GM21423 (cell line): Measurements from ENCODE around the gene C19orf47.

Experiments used
- ATAC-seq: cut with Tn5 transposase; IDR thresholded peaks from one replicate; pipeline ENCODE4 v1.9.1; 2021; ENCODE audit warnings: mild to moderate bottlenecking, moderate library complexity; ENCODE audit not compliant: unreplicated experiment

The C19orf47 gene

GRCh38 chr19:40321076-40321475 lies 27.1 kb downstream of the C19orf47 start:
- no peak for ATAC-seq

GRCh38 chr19:40320558-40320935 lies 27.6 kb downstream of the C19orf47 start:
- ATAC-seq, result no peak

GRCh38 chr19:40317338-40317737 lies 30.9 kb downstream of the C19orf47 start:
- ATAC-seq, result no peak

- ATAC-seq, result no peak
Observed at GRCh38 chr19:40315812-40316470, 32.3 kb downstream of the C19orf47 start.

GRCh38 chr19:40314656-40315055 lies 33.5 kb downstream of the C19orf47 start:
- ATAC-seq, result no peak

GRCh38 chr19:40313229-40313983 lies 34.8 kb downstream of the C19orf47 start:
- ATAC-seq, result no peak

GRCh38 chr19:40312533-40312932 lies 35.7 kb downstream of the C19orf47 start:
- ATAC-seq, result no peak

GRCh38 chr19:40309666-40310065 lies 38.5 kb downstream of the C19orf47 start:
- no peak for ATAC-seq

- ATAC-seq, result no peak
Observed at GRCh38 chr19:40305403-40305802, 42.8 kb downstream of the C19orf47 start.

GRCh38 chr19:40304306-40304705 lies 43.9 kb downstream of the C19orf47 start:
- ATAC-seq, result no peak

- no peak for ATAC-seq
Observed at GRCh38 chr19:40303765-40304164, 44.4 kb downstream of the C19orf47 start.

- no peak for ATAC-seq
Observed at GRCh38 chr19:40302224-40303011, 45.8 kb downstream of the C19orf47 start.

GRCh38 chr19:40300668-40301067 lies 47.5 kb downstream of the C19orf47 start:
- no peak for ATAC-seq

- no peak for ATAC-seq
Observed at GRCh38 chr19:40298026-40298425, 50.2 kb downstream of the C19orf47 start.

- no peak for ATAC-seq
Observed at GRCh38 chr19:40294560-40294959, 53.6 kb downstream of the C19orf47 start.

- no peak for ATAC-seq
Observed at GRCh38 chr19:40286971-40287421, 61.2 kb downstream of the C19orf47 start.

- no peak for ATAC-seq
Observed at GRCh38 chr19:40286235-40286970, 61.8 kb downstream of the C19orf47 start.

GRCh38 chr19:40285353-40286234 lies 62.6 kb downstream of the C19orf47 start:
- peak; percentile 81 for ATAC-seq

GRCh38 chr19:40284501-40285352 lies 63.5 kb downstream of the C19orf47 start, which contains the start of gene AKT2:
Gene AKT2 (minus strand): TSS chr19:40285345. CDS start chr19:40265267, 20,078 bp downstream.
- peak; percentile 23 for ATAC-seq
